ENCODE data around the gene DKKL1.
A peak's percentile ranks its signal among the peaks of the same experiment; 100 is the strongest.

The DKKL1 gene

GRCh38 chr19:49422407-49423070, 58.9 kb downstream of the DKKL1 start:
- DNase-seq (ENCODE audit: low spot score), result peak; percentile 29

- DNase-seq (ENCODE audit: low spot score), result no peak
These were observed 59.7 kb downstream of the DKKL1 start, which contains the start of gene PTH2 for GRCh38 chr19:49423071-49423984. Gene PTH2 (minus strand): TSS chr19:49423441. CDS start chr19:49423339, 102 bp downstream.

DNA sequence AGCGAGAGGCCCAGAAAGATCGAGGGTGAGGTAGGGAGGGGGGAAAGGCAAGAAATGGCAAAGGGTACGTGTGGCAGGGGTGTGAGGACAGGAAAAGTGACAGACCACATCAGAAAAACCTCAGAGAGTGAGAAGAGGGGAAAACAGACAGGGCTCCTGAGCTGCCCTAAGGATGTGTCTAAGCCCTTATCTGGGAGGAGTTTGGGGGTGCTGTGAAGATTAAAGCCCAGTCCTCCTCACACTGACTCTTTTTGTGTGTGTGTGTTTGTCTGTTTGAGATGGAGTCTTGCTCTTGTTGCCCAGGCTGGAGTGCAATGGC, 60.3 kb downstream of the DKKL1 start:
- DNase-seq (ENCODE audit: low spot score), result peak; percentile 29

Measured in CD4-positive, alpha-beta T cell treated with Interleukin-6 at 100 ng/mL for 8 hours (primary cell).